Stimulated activated CD8-positive, alpha-beta memory T cell treated with anti-CD3 and anti-CD28 coated beads, Interleukin-15, amount 100 ng/mL, for 4 hours (primary cell): ENCODE results near the gene SLC39A9.

Experiments used
- DNase-seq, 2 donors: peaks; one replicate each; pipeline ENCODE4 v3.0.0-alpha.2; 2020; ENCODE audit warnings: low read depth in 2 of 2

Gene SLC39A9

GRCh38 chr14:69398053-69398817 lies at the start of gene SLC39A9, which contains the start of gene ERH:
TSS of gene SLC39A9 (plus strand) at chr14:69398692. CDS start at chr14:69399370, 678 bp downstream.
TSS of gene ERH (minus strand) at chr14:69398299. CDS start at chr14:69398233, 66 bp downstream.
- peak; percentile 84 to 93 for DNase-seq

GRCh38 chr14:69349091-69349777 lies 49.3 kb upstream of the SLC39A9 start:
- no peak for DNase-seq

- no peak for DNase-seq
These were observed 47.6 kb upstream of the SLC39A9 start for GRCh38 chr14:69350892-69351291.

GRCh38 chr14:69351385-69351784 lies 47.1 kb upstream of the SLC39A9 start:
- DNase-seq, result no peak

- no peak for DNase-seq
These were observed 46.6 kb upstream of the SLC39A9 start for GRCh38 chr14:69351911-69352310.

- DNase-seq, result no peak
These were observed 45.3 kb upstream of the SLC39A9 start for GRCh38 chr14:69353168-69353567.

GRCh38 chr14:69354383-69355153 lies 43.9 kb upstream of the SLC39A9 start:
- DNase-seq, result peak in 1 of 2 donors; percentile 22

GRCh38 chr14:69355154-69355597 lies 43.3 kb upstream of the SLC39A9 start:
- no peak for DNase-seq

GRCh38 chr14:69355607-69356281 lies 42.7 kb upstream of the SLC39A9 start:
- no peak for DNase-seq

- DNase-seq, result no peak
These were observed 41.5 kb upstream of the SLC39A9 start for GRCh38 chr14:69356903-69357543.

- no peak for DNase-seq
These were observed 40.8 kb upstream of the SLC39A9 start for GRCh38 chr14:69357544-69358200.

- DNase-seq, result no peak
These were observed 40.1 kb upstream of the SLC39A9 start for GRCh38 chr14:69358233-69358963.

GRCh38 chr14:69358966-69359365 lies 39.5 kb upstream of the SLC39A9 start:
- DNase-seq, result no peak

- no peak for DNase-seq
These were observed 37.9 kb upstream of the SLC39A9 start for GRCh38 chr14:69360438-69361108.

- no peak for DNase-seq
These were observed 35.4 kb upstream of the SLC39A9 start for GRCh38 chr14:69363055-69363454.

- no peak for DNase-seq
These were observed 34.5 kb upstream of the SLC39A9 start for GRCh38 chr14:69363964-69364363.

- no peak for DNase-seq
These were observed 34.1 kb upstream of the SLC39A9 start for GRCh38 chr14:69364378-69364777.

GRCh38 chr14:69366069-69366468 lies 32.4 kb upstream of the SLC39A9 start:
- no peak for DNase-seq

- DNase-seq, result no peak
These were observed 31.7 kb upstream of the SLC39A9 start for GRCh38 chr14:69366761-69367160.
